H1 (cell line): ENCODE data around the gene MTFR2. TPM values are rescaled to one million over a fixed set of nuclear protein-coding genes. Genes with fewer than 3 reads are reported as not detected.

ENCODE experiments used
- CTCF ChIA-PET: fragments of 300-600 bp; sonication (Branson Sonifier 250); formaldehyde crosslinking; loops from one replicate; lab custom pipeline; 2021; ENCODE audit not compliant: partially characterized antibody; lab: Charles Lee
- POLR2A ChIA-PET: fragments of 300-600 bp; sonication (Branson Sonifier 250); formaldehyde crosslinking; loops from one replicate; lab custom pipeline; 2021; ENCODE audit warnings: inconsistent platforms; ENCODE audit not compliant: partially characterized antibody; lab: Charles Lee
- DNase-seq, 2 experiments: peaks; one replicate each; pipeline versions ENCODE4 v3.0.0 to v3.0.0-alpha.2; 2010 to 2022; ENCODE audit warnings: low spot score in 2 of 2, low read depth in 1 of 2, mixed read lengths in 1 of 2
- FAIRE-seq: peaks from 2 replicates; lab custom pipeline; 2011; peaks lifted over from hg19 to GRCh38; lab: Jason Lieb, UNC
- H2AFZ ChIP-seq: 2 replicates; pipeline ENCODE4 v1.8.1; 2012; ENCODE audit warnings: low read length, inconsistent platforms
- H2AK5ac ChIP-seq: 2 replicates; pipeline ENCODE4 v1.6.1; 2013; ENCODE audit warnings: low read depth, low read length
- H2BK120ac ChIP-seq: replicated peaks from 2 replicates; pipeline ENCODE3; 2013; ENCODE audit warnings: low read depth, low read length, inconsistent platforms
- H2BK12ac ChIP-seq: 2 replicates; pipeline ENCODE4 v1.6.1; 2013; ENCODE audit warnings: low read depth, low read length
- H2BK15ac ChIP-seq: 2 replicates; pipeline ENCODE4 v1.6.1; 2013; ENCODE audit warnings: low read length
- H2BK20ac ChIP-seq: 2 replicates; pipeline ENCODE4 v1.6.1; 2013; ENCODE audit warnings: low read length
- H2BK5ac ChIP-seq: 2 replicates; pipeline ENCODE4 v1.6.1; 2013; ENCODE audit warnings: low read depth, low read length
- H3K14ac ChIP-seq: 2 replicates; pipeline ENCODE4 v1.6.1; 2013; ENCODE audit warnings: inconsistent platforms; ENCODE audit not compliant: insufficient read length
- H3K18ac ChIP-seq: 2 replicates; pipeline ENCODE4 v1.6.1; 2013; ENCODE audit warnings: low read length; ENCODE audit errors: extremely low read depth
- H3K23ac ChIP-seq: 2 replicates; pipeline ENCODE4 v1.6.1; 2013; ENCODE audit warnings: inconsistent platforms; ENCODE audit not compliant: insufficient read length
- H3K23me2 ChIP-seq: 2 replicates; pipeline ENCODE4 v1.6.1; 2013; ENCODE audit warnings: low read depth, low read length
- H3K27ac ChIP-seq: 2 replicates; pipeline ENCODE4 v1.6.1; 2011; ENCODE audit warnings: low read depth, low read length, inconsistent platforms
- H3K27me3 ChIP-seq, 4 experiments: replicated peaks in 1 of 4; 1 replicate in 1 of 4; 2 replicates in 3 of 4; pipeline versions ENCODE4 v1.6.1 to v1.8.1; 2011 to 2013; ENCODE audit warnings: low read length in 3 of 4, mild to moderate bottlenecking in 3 of 4, inconsistent platforms in 2 of 4, mixed read lengths in 2 of 4, moderate library complexity in 1 of 4; ENCODE audit not compliant: control insufficient read depth in 3 of 4, insufficient read depth in 3 of 4; ENCODE audit errors: extremely low read depth in 1 of 4
- H3K36me3 ChIP-seq, 4 experiments: 2 replicates each; pipeline versions ENCODE4 v1.6.1 to v1.8.1; 2011 to 2013; ENCODE audit warnings: mild to moderate bottlenecking in 4 of 4, low read length in 3 of 4, moderate library complexity in 2 of 4, control low read depth in 1 of 4, inconsistent platforms in 1 of 4; ENCODE audit not compliant: insufficient read depth in 4 of 4, control insufficient read depth in 2 of 4
- H3K4ac ChIP-seq: replicated peaks from 2 replicates; pipeline ENCODE3; 2013; ENCODE audit warnings: low read length, low read depth, mixed read lengths, inconsistent platforms; ENCODE audit not compliant: insufficient read length
- H3K4me1 ChIP-seq, 4 experiments: replicated peaks in 1 of 4; 1 replicate in 1 of 4; 2 replicates in 3 of 4; pipeline versions ENCODE4 v1.6.1 to v1.8.1; 2011 to 2013; ENCODE audit warnings: low read length in 3 of 4, inconsistent platforms in 2 of 4, mixed read lengths in 1 of 4; ENCODE audit not compliant: insufficient read depth in 4 of 4, control insufficient read depth in 3 of 4
- H3K4me2 ChIP-seq, 2 experiments: 2 replicates each; pipeline versions ENCODE4 v1.6.1 to v1.8.1; 2011 to 2013; ENCODE audit warnings: low read depth in 2 of 2, low read length in 2 of 2, control low read depth in 1 of 2, inconsistent platforms in 1 of 2, mild to moderate bottlenecking in 1 of 2; ENCODE audit not compliant: insufficient read depth in 1 of 2
- H3K4me3 ChIP-seq, 4 experiments: fragments of 200-600, 300-600 bp in 1 of 4; sonication (generic), shearing (Covaris generic), sonication (Bioruptor Twin) in 1 of 4; 2 replicates each; pipeline versions ENCODE4 v1.5.1 to v1.8.1; 2011 to 2016; ENCODE audit warnings: low read length in 4 of 4, low read depth in 3 of 4, control low read depth in 2 of 4, inconsistent platforms in 2 of 4, mild to moderate bottlenecking in 2 of 4, mixed read lengths in 1 of 4, moderate library complexity in 1 of 4; ENCODE audit not compliant: insufficient read depth in 2 of 4; ENCODE audit errors: extremely low read depth in 1 of 4
- H3K56ac ChIP-seq: replicated peaks from 2 replicates; pipeline ENCODE3; 2013; ENCODE audit warnings: low read depth, mild to moderate bottlenecking, mixed read lengths, low read length, inconsistent platforms; ENCODE audit not compliant: insufficient read length
- H3K79me1 ChIP-seq: 2 replicates; pipeline ENCODE4 v1.6.1; 2013; ENCODE audit warnings: low read depth, low read length, control low read depth
- H3K79me2 ChIP-seq, 2 experiments: 2 replicates each; pipeline versions ENCODE4 v1.6.1 to v1.8.1; 2012 to 2013; ENCODE audit warnings: low read length in 2 of 2, mild to moderate bottlenecking in 2 of 2, inconsistent platforms in 1 of 2; ENCODE audit not compliant: insufficient read depth in 2 of 2, control insufficient read depth in 1 of 2
- H3K9ac ChIP-seq, 4 experiments: replicated peaks in 1 of 4; 1 replicate in 1 of 4; 2 replicates in 3 of 4; pipeline versions ENCODE4 v1.6.1 to v1.8.1; 2011 to 2013; ENCODE audit warnings: low read depth in 3 of 4, low read length in 3 of 4, control low read depth in 2 of 4, mild to moderate bottlenecking in 2 of 4, moderate library complexity in 2 of 4, inconsistent platforms in 1 of 4; ENCODE audit errors: extremely low read depth in 1 of 4
- H3K9me3 ChIP-seq, 2 experiments: 2 replicates each; pipeline versions ENCODE4 v1.6.1 to v1.8.1; 2012 to 2013; ENCODE audit warnings: mild to moderate bottlenecking in 2 of 2, moderate library complexity in 2 of 2, control low read depth in 1 of 2, inconsistent platforms in 1 of 2, low read depth in 1 of 2, low read length in 1 of 2, mixed read lengths in 1 of 2; ENCODE audit not compliant: insufficient read depth in 2 of 2
- H4K20me1 ChIP-seq, 2 experiments: replicated peaks in 1 of 2; 2 replicates each; pipeline versions ENCODE3 to v1.8.1; 2011 to 2013; ENCODE audit warnings: inconsistent platforms in 2 of 2, low read length in 2 of 2, mild to moderate bottlenecking in 1 of 2; ENCODE audit not compliant: insufficient read depth in 2 of 2, control insufficient read depth in 1 of 2
- H4K5ac ChIP-seq: 2 replicates; pipeline ENCODE4 v1.6.1; 2013; ENCODE audit warnings: low read length, low read depth, mixed read lengths, inconsistent platforms; ENCODE audit not compliant: insufficient read length
- H4K8ac ChIP-seq: 2 replicates; pipeline ENCODE4 v1.8.0; 2013; ENCODE audit warnings: mild to moderate bottlenecking, moderate library complexity, low read length, inconsistent platforms; ENCODE audit not compliant: insufficient read depth; ENCODE audit errors: extremely low read depth
- H4K91ac ChIP-seq: replicated peaks from 2 replicates; pipeline ENCODE3; 2013; ENCODE audit warnings: low read length, mixed read lengths, inconsistent platforms; ENCODE audit not compliant: insufficient read length
- BACH1 ChIP-seq: IDR thresholded peaks from 2 replicates; pipeline ENCODE4 v1.6.1; 2012; ENCODE audit warnings: low read length, improper control_type of control experiment
- BCL11A ChIP-seq, 2 experiments: IDR thresholded peaks; one replicate each; pipeline ENCODE4 v1.6.1; 2011; ENCODE audit warnings: low read depth in 2 of 2, low read length in 2 of 2, mild to moderate bottlenecking in 2 of 2
- EGR1 ChIP-seq: IDR thresholded peaks from 2 replicates; pipeline ENCODE4 v1.6.1; 2011; ENCODE audit warnings: low read depth, low read length, borderline replicate concordance
- FOSL1 ChIP-seq: IDR thresholded peaks from 2 replicates; pipeline ENCODE4 v1.6.1; 2011; ENCODE audit warnings: mild to moderate bottlenecking, low read depth, low read length, moderate library complexity; ENCODE audit not compliant: insufficient read depth
- KDM5A ChIP-seq: fragments of 200-600 bp; IDR thresholded peaks from 2 replicates; pipeline ENCODE4 v1.7.1; 2012; ENCODE audit warnings: mild to moderate bottlenecking, low read length, inconsistent platforms, mixed read lengths
- PHF8 ChIP-seq: fragments of 200-600 bp; sonication (generic); conservative IDR thresholded peaks from 2 replicates; pipeline ENCODE4 v1.7.1; 2012; ENCODE audit warnings: low read depth, mild to moderate bottlenecking, inconsistent platforms, low read length, moderate library complexity
- SAP30 ChIP-seq: fragments of 300-600 bp; sonication (generic); IDR thresholded peaks from 2 replicates; pipeline ENCODE4 v1.7.1; 2012; ENCODE audit warnings: low read length, moderate library complexity, mild to moderate bottlenecking, inconsistent platforms; ENCODE audit not compliant: insufficient read depth, insufficient replicate concordance
- SP4 ChIP-seq: IDR thresholded peaks from 2 replicates; pipeline ENCODE4 v1.6.1; 2012; ENCODE audit warnings: low read length, inconsistent platforms
- SRF ChIP-seq: IDR thresholded peaks from 2 replicates; pipeline ENCODE4 v1.6.1; 2011; ENCODE audit warnings: mild to moderate bottlenecking, low read depth, low read length, moderate library complexity
- WGBS, 2 experiments: shearing (Covaris generic) in 1 of 2; methylation state at CpG; one replicate each; pipeline versions ENCODE4 v1.1.6 to v1.1.7; 2013 to 2015; ENCODE audit warnings: low lambda C conversion rate in 2 of 2, mixed read lengths in 2 of 2, inconsistent platforms in 1 of 2, low coverage in 1 of 2, missing lambda C conversion rate in 1 of 2; ENCODE audit not compliant: insufficient replicate concordance in 2 of 2, insufficient coverage in 1 of 2, insufficient read length in 1 of 2; ENCODE audit errors: extremely low coverage in 1 of 2, missing lambda C conversion rate in 1 of 2; 5-methylcytosine and 5-hydroxymethylcytosine counted together
- polyA plus RNA-seq, 7 experiments: library from polyadenylated mRNA; depleted of rRNA in 3 of 7; stranded (reverse) in 5 of 7; unstranded in 2 of 7; fragments of >200 nt in 5 of 7; fragments of 200-250 nt in 2 of 7; gene quantifications; 1 replicate in 5 of 7; 2 replicates in 1 of 7; 4 replicates in 1 of 7; pipeline versions ENCODE4 v1.2.1 to v1.2.3, GENCODE V29; 2011 to 2013; ENCODE audit warnings: missing spikeins in 2 of 7, mixed read lengths in 2 of 7
- total RNA-seq: library from RNA; stranded (reverse); fragmentation: NEBNext Ultra II Directional; extraction: Animal tissue kit (Norgen Biotek cat#: 25700); gene quantifications from 2 replicates; pipeline ENCODE4 v1.2.1, GENCODE V29; 2021
- TF ChIP-seq, protein P1 (sequence below): IDR thresholded peaks from 2 replicates; pipeline ENCODE4 v1.6.1; 2011; ENCODE audit warnings: low read depth, mild to moderate bottlenecking, low read length; ENCODE audit not compliant: insufficient read depth

The MTFR2 gene
- total and polyA plus RNA-seq, 2 of the 8 experiments (the other 6 are each of a cell fraction or from before 2014, with no cell fraction given): 8.5 to 10.7 TPM

DNA sequence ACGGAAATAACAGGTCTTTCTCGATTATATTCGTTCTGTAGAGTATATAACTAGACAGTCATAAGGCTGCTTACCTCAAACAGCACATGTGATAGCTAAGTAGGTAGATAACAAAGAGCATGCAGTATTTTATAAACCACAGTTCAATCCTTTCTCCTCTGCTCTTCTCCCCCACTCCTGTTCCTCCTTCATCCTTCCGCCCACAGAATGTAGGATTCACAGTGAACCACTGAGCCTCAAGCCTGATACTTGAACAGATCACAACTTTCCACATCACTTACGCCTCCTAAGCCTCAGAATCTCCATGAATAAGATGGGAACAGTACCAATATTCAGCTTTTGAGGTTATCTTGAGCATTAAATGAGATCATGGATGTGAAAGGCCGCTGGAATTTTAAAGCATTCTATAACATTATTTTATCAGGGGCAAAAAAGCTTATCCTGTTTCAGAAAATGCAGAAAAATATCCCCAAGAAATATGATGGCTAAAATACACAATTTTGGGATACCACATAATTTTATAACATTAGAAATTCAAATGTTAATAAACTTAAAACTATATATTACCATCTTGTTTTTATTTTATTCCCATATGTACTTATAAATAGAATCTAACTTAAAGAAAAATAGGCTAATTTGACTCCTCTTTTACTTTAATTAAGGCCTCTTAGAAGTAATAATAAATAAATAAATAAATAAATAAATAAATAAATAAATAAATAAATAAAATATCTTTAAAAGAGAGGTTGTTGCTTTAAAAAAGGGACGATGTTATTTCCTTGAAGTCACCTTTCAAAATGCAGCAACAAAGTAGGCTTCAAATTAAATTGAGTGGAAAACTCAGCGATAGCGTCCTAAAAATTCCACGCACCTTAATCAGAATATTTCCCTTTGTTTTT, 33.4 kb downstream of the MTFR2 start:
- DNase-seq (no peak), FAIRE-seq (no peak)
- Histone ChIP-seq H3K4me1 (no peaks in the 10 kb centered on the region), H3K9ac (no peak overlapping the region), H3K79me2 (no peaks in the 10 kb centered on the region), H2BK20ac (no peak overlapping the region), H3K27me3 (no peaks in the 10 kb centered on the region), H2BK12ac (no peak overlapping the region), H2AK5ac (no peak overlapping the region), H4K20me1 (no peaks in the 10 kb centered on the region), H4K8ac (no peak overlapping the region), H3K9me3 (no peaks in the 10 kb centered on the region), H3K23ac (no peak overlapping the region), H3K18ac (no peak overlapping the region), H2AFZ (no peak overlapping the region), H4K91ac (no peak overlapping the region), H2BK15ac (no peak overlapping the region), H4K5ac (no peak overlapping the region), H3K14ac (no peak overlapping the region), H3K4me2 (no peak overlapping the region), H3K79me1 (no peaks in the 10 kb centered on the region), H2BK120ac (no peak overlapping the region), H3K27ac (no peak overlapping the region), H3K23me2 (no peaks in the 10 kb centered on the region; the same call in 1 of the 2 replicates), H3K4me3 (no peak overlapping the region), H3K56ac (no peak overlapping the region), H2BK5ac (no peak overlapping the region), H3K36me3 (no peaks in the 10 kb centered on the region), H3K4ac (no peak overlapping the region)
- no peak for TF ChIP-seq SAP30
- TF ChIP-seq PHF8: no peak
- no peak for TF ChIP-seq BCL11A (IDR thresholded peaks at IDR 0.05; ENCODE audit: low read depth in 2 of 2, low read length in 2 of 2)
- TF ChIP-seq FOSL1: no peak
- no peak for TF ChIP-seq BACH1
- TF ChIP-seq KDM5A: no peak
- TF ChIP-seq EGR1: no peak
- no peak for TF ChIP-seq SP4
- no peak for TF ChIP-seq SRF
- TF ChIP-seq, protein P1, sequence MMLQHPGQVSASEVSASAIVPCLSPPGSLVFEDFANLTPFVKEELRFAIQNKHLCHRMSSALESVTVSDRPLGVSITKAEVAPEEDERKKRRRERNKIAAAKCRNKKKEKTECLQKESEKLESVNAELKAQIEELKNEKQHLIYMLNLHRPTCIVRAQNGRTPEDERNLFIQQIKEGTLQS: no peak
- POLR2A ChIA-PET: no interaction called here
- WGBS, 2 experiments: 81% methylated on average over 10 of the region's 10 CpGs; no CpG with 5 or more reads in 1 of the 2 experiments
- CTCF ChIA-PET: interaction anchor here (1.0 to 4.5 kb wide), 4 partner anchors 11 to 681 kb away, joined by 3 to 32 read pairs (median 4); no protein-coding TSS in a partner anchor
